C4-2B (cell line): ENCODE results near the gene IGFL2.

Source experiments
- ZFX ChIP-seq: fragments of 450-650 bp; IDR thresholded peaks from 2 replicates; pipeline ENCODE4 v1.6.1; 2017
- TF ChIP-seq, protein P1 (sequence below): fragments of 450-650 bp; conservative IDR thresholded peaks from 2 replicates; pipeline ENCODE4 v1.5.1; 2017; ENCODE audit warnings: mild to moderate bottlenecking

DNA sequence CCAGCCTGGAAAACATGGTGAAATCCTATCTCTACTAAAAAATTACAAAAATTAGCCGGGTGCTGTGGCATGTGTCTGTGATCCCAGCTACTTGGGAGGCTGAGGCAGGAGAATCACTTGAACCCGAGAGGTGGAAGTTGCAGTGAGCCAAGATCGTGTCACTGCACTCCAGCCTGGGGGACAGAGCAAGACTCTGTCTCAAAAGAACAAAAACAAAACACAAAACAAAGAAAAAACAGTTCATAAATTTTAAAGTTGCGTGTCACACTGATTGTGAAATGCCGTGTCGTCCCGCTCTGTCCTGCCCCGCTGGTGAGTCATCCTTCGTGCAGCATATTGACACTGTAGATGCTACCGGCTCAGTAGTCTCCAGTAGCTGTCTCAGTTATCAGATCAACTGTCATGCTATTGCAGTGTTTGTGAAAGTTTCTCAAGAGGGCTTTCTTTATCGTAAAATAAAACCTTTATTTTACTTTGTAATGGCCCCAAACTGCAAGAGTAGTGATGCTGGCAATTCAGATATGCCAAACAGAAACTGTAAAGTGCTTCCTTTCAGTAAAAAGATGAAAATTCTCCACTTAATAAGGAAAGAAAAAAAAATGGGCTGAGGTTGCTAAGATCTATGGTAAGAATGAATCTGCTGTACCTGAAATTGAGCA is 45.1 kb downstream of the IGFL2 start:
- TF ChIP-seq, protein P1, sequence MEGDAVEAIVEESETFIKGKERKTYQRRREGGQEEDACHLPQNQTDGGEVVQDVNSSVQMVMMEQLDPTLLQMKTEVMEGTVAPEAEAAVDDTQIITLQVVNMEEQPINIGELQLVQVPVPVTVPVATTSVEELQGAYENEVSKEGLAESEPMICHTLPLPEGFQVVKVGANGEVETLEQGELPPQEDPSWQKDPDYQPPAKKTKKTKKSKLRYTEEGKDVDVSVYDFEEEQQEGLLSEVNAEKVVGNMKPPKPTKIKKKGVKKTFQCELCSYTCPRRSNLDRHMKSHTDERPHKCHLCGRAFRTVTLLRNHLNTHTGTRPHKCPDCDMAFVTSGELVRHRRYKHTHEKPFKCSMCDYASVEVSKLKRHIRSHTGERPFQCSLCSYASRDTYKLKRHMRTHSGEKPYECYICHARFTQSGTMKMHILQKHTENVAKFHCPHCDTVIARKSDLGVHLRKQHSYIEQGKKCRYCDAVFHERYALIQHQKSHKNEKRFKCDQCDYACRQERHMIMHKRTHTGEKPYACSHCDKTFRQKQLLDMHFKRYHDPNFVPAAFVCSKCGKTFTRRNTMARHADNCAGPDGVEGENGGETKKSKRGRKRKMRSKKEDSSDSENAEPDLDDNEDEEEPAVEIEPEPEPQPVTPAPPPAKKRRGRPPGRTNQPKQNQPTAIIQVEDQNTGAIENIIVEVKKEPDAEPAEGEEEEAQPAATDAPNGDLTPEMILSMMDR: no peak
- TF ChIP-seq ZFX: no peak
